Fibroblast of gingiva (primary cell): ENCODE measurements around the gene NRSN2.

Experiments used
- DNase-seq: peaks from one replicate; pipeline ENCODE4 v3.0.0-alpha.2; 2011; ENCODE audit warnings: low read depth

Gene NRSN2

GRCh38 chr20:346640-347316 is at the start of gene NRSN2:
Gene NRSN2, plus strand, starts transcription at chr20:347111. Its CDS starts 2,533 bp downstream, at chr20:349644.
- peak; percentile 60 for DNase-seq

- DNase-seq, result peak; percentile 81
Observed at GRCh38 chr20:297925-298775, 48.8 kb upstream of the NRSN2 start.

GRCh38 chr20:298776-299391 is 48.0 kb upstream of the NRSN2 start:
- no peak for DNase-seq

- no peak for DNase-seq
Observed at GRCh38 chr20:300345-300990, 46.4 kb upstream of the NRSN2 start.

GRCh38 chr20:301886-302848 is 44.7 kb upstream of the NRSN2 start:
- no peak for DNase-seq

- no peak for DNase-seq
Observed at GRCh38 chr20:305745-306144, 41.2 kb upstream of the NRSN2 start.

- DNase-seq, result no peak
Observed at GRCh38 chr20:308427-309038, 38.4 kb upstream of the NRSN2 start.

GRCh38 chr20:309306-309840 is 37.5 kb upstream of the NRSN2 start:
- peak; percentile 65 for DNase-seq

- peak; percentile 100 for DNase-seq
Observed at GRCh38 chr20:309841-310644, 36.9 kb upstream of the NRSN2 start.

GRCh38 chr20:310645-311044 is 36.3 kb upstream of the NRSN2 start:
- no peak for DNase-seq

GRCh38 chr20:311609-312008 is 35.3 kb upstream of the NRSN2 start:
- no peak for DNase-seq

- no peak for DNase-seq
Observed at GRCh38 chr20:312067-312466, 34.8 kb upstream of the NRSN2 start.

- DNase-seq, result no peak
Observed at GRCh38 chr20:312866-313265, 34.0 kb upstream of the NRSN2 start.

GRCh38 chr20:313402-313801 is 33.5 kb upstream of the NRSN2 start:
- no peak for DNase-seq

- DNase-seq, result peak; percentile 40
Observed at GRCh38 chr20:313948-314347, 33.0 kb upstream of the NRSN2 start.

GRCh38 chr20:316316-317068 is 30.4 kb upstream of the NRSN2 start:
- DNase-seq, result peak; percentile 62

GRCh38 chr20:324177-325044 is 22.5 kb upstream of the NRSN2 start:
- peak; percentile 80 for DNase-seq
